ENCODE data around the gene PACSIN2.
A peak's percentile ranks its signal among the peaks of the same experiment; 100 is the strongest.

DNA sequence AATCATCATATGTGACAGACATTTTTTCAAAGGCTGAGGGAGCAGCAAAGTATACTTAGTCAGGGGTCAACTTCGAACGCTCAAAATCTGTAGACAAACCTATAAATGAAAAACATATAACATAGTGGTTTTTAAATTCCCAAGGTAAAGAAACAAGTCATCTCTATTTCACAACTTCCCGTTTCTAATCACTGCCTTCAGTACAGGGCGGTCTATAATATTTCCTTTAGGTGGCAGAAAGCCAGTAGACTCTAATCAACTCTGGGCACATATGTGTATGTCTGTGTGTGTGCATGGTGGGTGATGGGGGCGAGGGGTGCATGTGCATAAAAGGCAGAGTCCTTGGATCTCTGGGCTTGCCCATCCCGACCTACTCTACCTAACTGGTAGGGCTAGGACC is 102.9 kb downstream of the PACSIN2 start:
- TF ChIP-seq, protein P1, sequence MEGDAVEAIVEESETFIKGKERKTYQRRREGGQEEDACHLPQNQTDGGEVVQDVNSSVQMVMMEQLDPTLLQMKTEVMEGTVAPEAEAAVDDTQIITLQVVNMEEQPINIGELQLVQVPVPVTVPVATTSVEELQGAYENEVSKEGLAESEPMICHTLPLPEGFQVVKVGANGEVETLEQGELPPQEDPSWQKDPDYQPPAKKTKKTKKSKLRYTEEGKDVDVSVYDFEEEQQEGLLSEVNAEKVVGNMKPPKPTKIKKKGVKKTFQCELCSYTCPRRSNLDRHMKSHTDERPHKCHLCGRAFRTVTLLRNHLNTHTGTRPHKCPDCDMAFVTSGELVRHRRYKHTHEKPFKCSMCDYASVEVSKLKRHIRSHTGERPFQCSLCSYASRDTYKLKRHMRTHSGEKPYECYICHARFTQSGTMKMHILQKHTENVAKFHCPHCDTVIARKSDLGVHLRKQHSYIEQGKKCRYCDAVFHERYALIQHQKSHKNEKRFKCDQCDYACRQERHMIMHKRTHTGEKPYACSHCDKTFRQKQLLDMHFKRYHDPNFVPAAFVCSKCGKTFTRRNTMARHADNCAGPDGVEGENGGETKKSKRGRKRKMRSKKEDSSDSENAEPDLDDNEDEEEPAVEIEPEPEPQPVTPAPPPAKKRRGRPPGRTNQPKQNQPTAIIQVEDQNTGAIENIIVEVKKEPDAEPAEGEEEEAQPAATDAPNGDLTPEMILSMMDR (IDR thresholded peaks at IDR 0.05): no peak
- TF ChIP-seq POLR2AphosphoS5 (IDR thresholded peaks at IDR 0.05) (peak; percentile 19), POLR2A (IDR thresholded peaks at IDR 0.05) (no peak)
